Measurements from ENCODE around the gene ASCL5. TPM values are rescaled to one million over a fixed set of nuclear protein-coding genes. Genes with fewer than 3 reads are reported as not detected.

Gene ASCL5
- total and polyA plus RNA-seq, 2 of the 13 experiments (the other 11 are each of a cell fraction or from before 2014, with no cell fraction given), result not detected

GRCh38 chr1:201154389-201155165 is 27.6 kb upstream of the ASCL5 start, which contains the start of gene TMEM9 (continued):
- no peak for TF ChIP-seq ZBTB3 (CRISPR knock-in tag; IDR thresholded peaks at IDR 0.05; ENCODE audit: borderline replicate concordance, low read depth)
- TF ChIP-seq REST (IDR thresholded peaks at IDR 0.05; ENCODE audit: borderline replicate concordance in 1 of 2, low read depth in 1 of 2, low read length in 2 of 2), result no peak; a peak in 1 of 4 replicates
- TF ChIP-seq RFX1 (IDR thresholded peaks at IDR 0.05), result peak; percentile 94
- TF ChIP-seq THAP11 (CRISPR knock-in tag; IDR thresholded peaks at IDR 0.05), result no peak; the same call in 1 of the 2 replicates
- no peak for TF ChIP-seq SNAI1 (CRISPR knock-in tag; IDR thresholded peaks at IDR 0.05; ENCODE audit: borderline replicate concordance)
- TF ChIP-seq MAZ (IDR thresholded peaks at IDR 0.05; ENCODE audit: borderline replicate concordance, low read depth, low read length), result 0 out of 2 replicates have a peak, but pooled peaks have one; percentile 59
- peak; percentile 35; the same call in 1 of the 2 replicates for TF ChIP-seq MAZ (CRISPR knock-in tag; IDR thresholded peaks at IDR 0.05; ENCODE audit: low read depth)
- TF ChIP-seq NFYB (CRISPR knock-in tag; IDR thresholded peaks at IDR 0.05), result peak; percentile 87
- no peak for TF ChIP-seq ZFP36 (IDR thresholded peaks at IDR 0.05; ENCODE audit: borderline replicate concordance, low read depth, low read length, partially characterized antibody)
- TF ChIP-seq ZNF670 (CRISPR knock-in tag; IDR thresholded peaks at IDR 0.05; ENCODE audit: borderline replicate concordance), result no peak
- no peak for TF ChIP-seq ZNF367 (CRISPR knock-in tag; IDR thresholded peaks at IDR 0.05; ENCODE audit: borderline replicate concordance)
- TF ChIP-seq NR2F6 (IDR thresholded peaks at IDR 0.05), result 0 out of 2 replicates have a peak, but pooled peaks have one; percentile 15
- TF ChIP-seq NR2F6 (CRISPR knock-in tag; IDR thresholded peaks at IDR 0.05), result no peak
- no peak for TF ChIP-seq ZFP36L2 (CRISPR knock-in tag; IDR thresholded peaks at IDR 0.05)
- TF ChIP-seq PAXIP1 (CRISPR knock-in tag; conservative IDR thresholded peaks at IDR 0.05), result peak; percentile 56
- TF ChIP-seq DNMT3B (CRISPR knock-in tag; conservative IDR thresholded peaks at IDR 0.05), result no peak
- no peak for TF ChIP-seq HNRNPK (IDR thresholded peaks at IDR 0.05; ENCODE audit: low read depth, low read length, poor library complexity, severe bottlenecking)
- no peak for TF ChIP-seq ESRRA (CRISPR knock-in tag; IDR thresholded peaks at IDR 0.05; ENCODE audit: low read depth)
- 0 out of 2 replicates have a peak, but pooled peaks have one; percentile 1 for TF ChIP-seq MYC (CRISPR knock-in tag; IDR thresholded peaks at IDR 0.05; ENCODE audit: borderline replicate concordance)
- TF ChIP-seq NCOR1 (IDR thresholded peaks at IDR 0.05; ENCODE audit: borderline replicate concordance, low read length), result 0 out of 2 replicates have a peak, but pooled peaks have one; percentile 41
- no peak for TF ChIP-seq ZSCAN22 (CRISPR knock-in tag; IDR thresholded peaks at IDR 0.05)
- no peak for TF ChIP-seq MTA3 (CRISPR knock-in tag; IDR thresholded peaks at IDR 0.05)
- no peak for TF ChIP-seq SSRP1 (CRISPR knock-in tag; IDR thresholded peaks at IDR 0.05)
- TF ChIP-seq ZNF879 (CRISPR knock-in tag; IDR thresholded peaks at IDR 0.05), result no peak
- TF ChIP-seq KDM6A (CRISPR knock-in tag; IDR thresholded peaks at IDR 0.05; ENCODE audit: low read depth), result no peak
